Vagina (tissue), 2 donors: Measurements from ENCODE around the gene MRC2. TPM values are rescaled to one million over a fixed set of nuclear protein-coding genes. Genes with fewer than 3 reads are reported as not detected.

Source experiments
- DNase-seq, 2 donors: peaks; one replicate each; pipeline ENCODE4 v3.0.0-alpha.2; 2017; ENCODE audit errors: extremely low spot score in 2 of 2
- H3K27ac ChIP-seq: fragments of 200-600 bp; sonication (generic); one replicate; pipeline ENCODE4 v1.5.1; 2019
- H3K27me3 ChIP-seq: fragments of 200-600 bp; sonication (generic); one replicate; pipeline ENCODE4 v1.5.1; 2019
- H3K36me3 ChIP-seq, 2 donors: fragments of 200-600 bp; sonication (generic); one replicate each; pipeline ENCODE4 v1.5.1; 2017 to 2019
- H3K4me1 ChIP-seq: fragments of 200-600 bp; sonication (generic); one replicate; pipeline ENCODE4 v1.5.1; 2019
- H3K4me3 ChIP-seq, 2 donors: fragments of 200-600 bp; sonication (generic); 1 replicate in 1 of 2; 2 replicates in 1 of 2; pipeline ENCODE4 v1.5.1; 2016 to 2019
- H3K9me3 ChIP-seq: fragments of 200-600 bp; sonication (generic); one replicate; pipeline ENCODE4 v1.5.1; 2019
- POLR2A ChIP-seq, 2 donors: fragments of 450-650 bp; IDR thresholded peaks; one replicate each; pipeline ENCODE4 v1.6.1; 2017; ENCODE audit warnings: antibody characterized with exemption in 2 of 2, mild to moderate bottlenecking in 2 of 2, moderate library complexity in 2 of 2
- POLR2AphosphoS5 ChIP-seq, 2 donors: sonication (generic); formaldehyde crosslinking; IDR thresholded peaks; one replicate each; pipeline ENCODE4 v1.9.0; 2017; ENCODE audit warnings: antibody characterized with exemption in 2 of 2, mild to moderate bottlenecking in 2 of 2, low read depth in 1 of 2; ENCODE audit not compliant: insufficient read depth in 1 of 2
- intact Hi-C: fragments of 100-400 bp; cut with DNase I; formaldehyde crosslinking; loops from one replicate; pipeline ENCODE4 v1.15.1; 2023
- total RNA-seq: library from RNA; depleted of rRNA; stranded (reverse); fragments of >200 nt; gene quantifications from one replicate; pipeline ENCODE4 v1.2.3, GENCODE V29; 2016
- TF ChIP-seq, protein P1 (sequence below), 3 experiments: fragments of 450-650 bp in 2 of 3; fragments of 200-600 bp in 1 of 3; sonication (generic) in 1 of 3; IDR thresholded peaks; one replicate each; pipeline ENCODE4 v1.5.1; 2017 to 2019; ENCODE audit warnings: antibody characterized with exemption in 3 of 3, mild to moderate bottlenecking in 2 of 3, moderate library complexity in 2 of 3

MRC2 gene
- total RNA-seq, 1 donor from 2014 or later = 89.4 TPM

GRCh38 chr17:62625870-62626200 lies 1.6 kb upstream of the MRC2 start:
- H3K36me3 ChIP-seq = no peaks in the 10 kb centered on the region
- H3K9me3 ChIP-seq = no peaks in the 10 kb centered on the region
- DNase-seq = no peak
- peaks cover 42% of the 10 kb centered on the region for H3K4me1 ChIP-seq
- intact Hi-C loops = no loop called here
- H3K27me3 ChIP-seq = no peaks in the 10 kb centered on the region
- H3K4me3 ChIP-seq = no peak overlapping the region
- peak overlapping the region; percentile 90 for H3K27ac ChIP-seq
- TF ChIP-seq, protein P1, sequence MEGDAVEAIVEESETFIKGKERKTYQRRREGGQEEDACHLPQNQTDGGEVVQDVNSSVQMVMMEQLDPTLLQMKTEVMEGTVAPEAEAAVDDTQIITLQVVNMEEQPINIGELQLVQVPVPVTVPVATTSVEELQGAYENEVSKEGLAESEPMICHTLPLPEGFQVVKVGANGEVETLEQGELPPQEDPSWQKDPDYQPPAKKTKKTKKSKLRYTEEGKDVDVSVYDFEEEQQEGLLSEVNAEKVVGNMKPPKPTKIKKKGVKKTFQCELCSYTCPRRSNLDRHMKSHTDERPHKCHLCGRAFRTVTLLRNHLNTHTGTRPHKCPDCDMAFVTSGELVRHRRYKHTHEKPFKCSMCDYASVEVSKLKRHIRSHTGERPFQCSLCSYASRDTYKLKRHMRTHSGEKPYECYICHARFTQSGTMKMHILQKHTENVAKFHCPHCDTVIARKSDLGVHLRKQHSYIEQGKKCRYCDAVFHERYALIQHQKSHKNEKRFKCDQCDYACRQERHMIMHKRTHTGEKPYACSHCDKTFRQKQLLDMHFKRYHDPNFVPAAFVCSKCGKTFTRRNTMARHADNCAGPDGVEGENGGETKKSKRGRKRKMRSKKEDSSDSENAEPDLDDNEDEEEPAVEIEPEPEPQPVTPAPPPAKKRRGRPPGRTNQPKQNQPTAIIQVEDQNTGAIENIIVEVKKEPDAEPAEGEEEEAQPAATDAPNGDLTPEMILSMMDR (IDR thresholded peaks at IDR 0.05) = no peak
- no peak for TF ChIP-seq POLR2AphosphoS5 (IDR thresholded peaks at IDR 0.05; ENCODE audit: insufficient read depth in 1 of 2, low read depth in 1 of 2)
- no peak for TF ChIP-seq POLR2A (IDR thresholded peaks at IDR 0.05)

GRCh38 chr17:62626719-62627218 lies 701 bp upstream of the MRC2 start:
- TF ChIP-seq POLR2A (IDR thresholded peaks at IDR 0.05) (no peak), POLR2AphosphoS5 (IDR thresholded peaks at IDR 0.05; ENCODE audit: insufficient read depth in 1 of 2, low read depth in 1 of 2) (peak in 1 of 2 donors; percentile 85)
- intact Hi-C loops = no loop called here

GRCh38 chr17:62627904-62628633 lies 599 bp downstream of the MRC2 start:
- TF ChIP-seq POLR2AphosphoS5 (IDR thresholded peaks at IDR 0.05; ENCODE audit: insufficient read depth in 1 of 2, low read depth in 1 of 2) (peak in 1 of 2 donors; percentile 64), POLR2A (IDR thresholded peaks at IDR 0.05) (no peak)
- TF ChIP-seq, protein P1 (IDR thresholded peaks at IDR 0.05) = no peak
- Histone ChIP-seq H3K27me3 (no peaks in the 10 kb centered on the region), H3K27ac (peak overlapping the region; percentile 90), H3K4me3 (peak overlapping the region; percentile 64 to 72), H3K9me3 (no peaks in the 10 kb centered on the region), H3K36me3 (no peaks in the 10 kb centered on the region), H3K4me1 (peaks cover 52% of the 10 kb centered on the region)
- intact Hi-C loops = no loop called here
- no peak for DNase-seq

More at GRCh38 chr17:62626719-62627218, 701 bp upstream of the MRC2 start:
- Histone ChIP-seq H3K4me1 (peaks cover 42% of the 10 kb centered on the region), H3K27me3 (no peaks in the 10 kb centered on the region), H3K9me3 (no peaks in the 10 kb centered on the region), H3K27ac (peak overlapping the region; percentile 90), H3K4me3 (peak overlapping the region; percentile 64 to 72), H3K36me3 (no peaks in the 10 kb centered on the region)
- peak in 1 of 2 donors; percentile 97 for DNase-seq

DNA sequence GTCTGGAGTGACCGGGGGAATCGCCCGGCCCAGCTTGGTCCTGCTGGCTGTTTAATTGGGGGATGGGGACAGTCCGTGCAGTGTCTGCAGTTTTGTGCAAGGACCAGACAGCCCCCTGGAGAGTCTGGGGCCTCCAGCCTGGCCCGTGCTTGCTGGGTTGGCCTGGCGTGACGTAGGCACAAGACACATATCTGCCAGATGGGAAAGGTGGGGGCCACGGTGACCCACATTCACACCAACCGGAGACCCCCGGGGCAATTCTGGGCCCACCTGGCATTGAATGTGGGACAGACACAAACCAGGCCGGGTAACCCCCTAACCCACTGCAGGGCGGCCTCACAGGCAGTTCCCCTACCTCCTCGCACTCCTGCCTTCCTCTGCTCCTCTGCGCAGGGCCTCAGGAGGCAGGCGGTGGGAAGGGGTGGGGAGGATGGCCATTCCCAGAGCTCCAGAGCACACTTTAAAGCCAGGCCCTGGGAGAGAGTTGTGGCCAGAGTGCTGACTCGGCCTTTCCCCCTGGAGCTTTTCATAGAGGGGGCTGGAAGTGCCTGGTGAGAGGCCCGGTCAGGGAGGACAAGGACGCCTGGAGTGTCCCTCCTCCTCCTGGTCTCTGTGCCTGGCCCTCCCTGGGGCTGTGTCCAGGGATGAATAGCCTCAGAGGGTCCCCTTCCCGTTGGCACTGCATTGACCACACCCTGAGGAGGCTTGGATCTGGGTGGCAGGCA lies 1.5 kb downstream of the MRC2 start:
- Histone ChIP-seq H3K27me3 (no peaks in the 10 kb centered on the region), H3K9me3 (no peaks in the 10 kb centered on the region), H3K36me3 (no peaks in the 10 kb centered on the region), H3K4me3 (peak overlapping the region; percentile 64 to 72), H3K27ac (peak overlapping the region; percentile 90), H3K4me1 (peaks cover 54% of the 10 kb centered on the region)
- no peak for DNase-seq
- intact Hi-C loops = no loop called here
- TF ChIP-seq, protein P1 (IDR thresholded peaks at IDR 0.05) = no peak
- TF ChIP-seq POLR2AphosphoS5 (IDR thresholded peaks at IDR 0.05; ENCODE audit: insufficient read depth in 1 of 2, low read depth in 1 of 2) = no peak
- no peak for TF ChIP-seq POLR2A (IDR thresholded peaks at IDR 0.05)

- H3K36me3 ChIP-seq = no peaks in the 10 kb centered on the region
- DNase-seq = no peak
- H3K4me1 ChIP-seq = peaks cover 54% of the 10 kb centered on the region
- peak overlapping the region; percentile 64 to 72 for H3K4me3 ChIP-seq
- intact Hi-C loops = no loop called here
- H3K27me3 ChIP-seq = no peaks in the 10 kb centered on the region
- peak overlapping the region; percentile 90 for H3K27ac ChIP-seq
- TF ChIP-seq, protein P1 (IDR thresholded peaks at IDR 0.05) = no peak
- TF ChIP-seq POLR2A (IDR thresholded peaks at IDR 0.05) (no peak), POLR2AphosphoS5 (IDR thresholded peaks at IDR 0.05; ENCODE audit: insufficient read depth in 1 of 2, low read depth in 1 of 2) (no peak)
- no peaks in the 10 kb centered on the region for H3K9me3 ChIP-seq
These were observed 2.3 kb downstream of the MRC2 start for GRCh38 chr17:62629556-62630364.
